Coronary artery (tissue), 2 donors: ENCODE data around the gene WDR3.

Experiments used
- DNase-seq: peaks from one replicate; pipeline ENCODE4 v3.0.0-alpha.2; 2017; ENCODE audit warnings: low spot score
- H3K27ac ChIP-seq, 2 donors: fragments of 200-600 bp; sonication (generic); one replicate each; pipeline ENCODE4 v1.5.1; 2016 to 2019
- H3K4me3 ChIP-seq: fragments of 200-600 bp; sonication (generic); 2 replicates; pipeline ENCODE4 v1.5.1; 2016; ENCODE audit warnings: mild to moderate bottlenecking, moderate library complexity
- CTCF ChIP-seq: fragments of 200-600 bp; sonication (generic); IDR thresholded peaks from one replicate; pipeline ENCODE4 v1.5.1; 2019; ENCODE audit warnings: antibody characterized with exemption

WDR3 gene

GRCh38 chr1:117933769-117934168 lies 4.2 kb downstream of the WDR3 start:
- no peak for DNase-seq
- Histone ChIP-seq H3K27ac (no peak overlapping the region), H3K4me3 (no peak overlapping the region)
- TF ChIP-seq CTCF: no peak

DNA sequence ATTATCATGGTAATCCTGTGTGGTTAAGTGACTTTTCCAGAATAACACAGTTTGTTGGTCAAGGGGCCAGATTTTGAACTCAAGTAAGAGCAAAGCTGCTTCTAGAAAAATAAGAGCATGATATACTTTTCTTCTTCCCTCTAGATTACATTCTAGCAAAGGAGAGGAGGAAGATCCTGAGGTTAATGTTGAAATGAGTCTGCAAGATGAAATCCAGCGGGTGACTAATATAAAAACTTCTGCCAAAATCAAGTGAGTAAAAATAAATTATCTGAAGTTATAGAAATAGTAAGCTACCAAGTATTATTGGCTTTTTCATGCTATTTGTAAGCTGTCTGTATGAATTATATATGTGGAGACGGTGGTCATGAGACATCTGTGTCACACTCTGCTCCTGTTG lies 12.8 kb downstream of the WDR3 start:
- no peak for DNase-seq
- Histone ChIP-seq H3K27ac (no peak overlapping the region), H3K4me3 (no peak overlapping the region)
- no peak for TF ChIP-seq CTCF

DNA sequence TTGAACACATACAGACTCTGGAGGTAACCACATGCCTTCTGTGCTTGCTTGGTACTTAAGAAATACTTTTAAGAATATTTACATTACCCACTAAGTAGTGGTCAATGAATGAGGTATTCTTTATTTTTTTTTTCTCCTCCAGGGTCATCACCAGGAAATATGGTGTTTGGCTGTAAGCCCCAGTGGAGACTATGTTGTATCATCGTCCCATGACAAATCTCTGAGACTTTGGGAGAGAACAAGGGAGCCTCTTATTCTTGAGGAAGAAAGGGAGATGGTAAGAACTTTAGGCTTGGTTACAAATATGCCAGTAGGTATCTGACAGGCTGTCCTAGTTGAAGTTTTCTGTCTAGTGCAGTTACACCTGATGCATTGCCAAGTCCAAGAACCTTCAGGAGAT lies 22.8 kb downstream of the WDR3 start:
- no peak for TF ChIP-seq CTCF
- Histone ChIP-seq H3K4me3 (no peak overlapping the region), H3K27ac (no peak overlapping the region)
- DNase-seq: no peak

DNA sequence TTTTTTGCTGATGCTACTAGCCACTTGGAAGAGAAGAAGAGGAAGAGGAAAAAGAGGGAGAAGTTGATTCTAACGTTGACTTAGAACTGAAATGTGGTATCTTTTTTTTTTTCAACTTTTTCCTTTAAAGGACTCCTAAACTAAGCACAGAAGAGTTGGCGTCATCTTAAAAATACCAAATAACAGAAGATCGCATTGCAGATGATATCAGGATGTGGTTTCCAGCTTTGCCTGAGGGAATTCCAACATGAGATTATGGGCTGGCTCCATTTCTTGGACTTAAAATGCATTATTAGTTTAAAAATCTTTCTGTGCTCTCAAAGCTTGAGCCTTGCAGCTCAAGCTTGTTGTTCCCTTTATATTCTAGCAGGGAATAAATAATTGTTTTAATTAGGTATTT lies 29.8 kb downstream of the WDR3 start:
- DNase-seq: no peak
- TF ChIP-seq CTCF: no peak
- no peak overlapping the region for H3K4me3 ChIP-seq
- H3K27ac ChIP-seq: no peak overlapping the region

DNA sequence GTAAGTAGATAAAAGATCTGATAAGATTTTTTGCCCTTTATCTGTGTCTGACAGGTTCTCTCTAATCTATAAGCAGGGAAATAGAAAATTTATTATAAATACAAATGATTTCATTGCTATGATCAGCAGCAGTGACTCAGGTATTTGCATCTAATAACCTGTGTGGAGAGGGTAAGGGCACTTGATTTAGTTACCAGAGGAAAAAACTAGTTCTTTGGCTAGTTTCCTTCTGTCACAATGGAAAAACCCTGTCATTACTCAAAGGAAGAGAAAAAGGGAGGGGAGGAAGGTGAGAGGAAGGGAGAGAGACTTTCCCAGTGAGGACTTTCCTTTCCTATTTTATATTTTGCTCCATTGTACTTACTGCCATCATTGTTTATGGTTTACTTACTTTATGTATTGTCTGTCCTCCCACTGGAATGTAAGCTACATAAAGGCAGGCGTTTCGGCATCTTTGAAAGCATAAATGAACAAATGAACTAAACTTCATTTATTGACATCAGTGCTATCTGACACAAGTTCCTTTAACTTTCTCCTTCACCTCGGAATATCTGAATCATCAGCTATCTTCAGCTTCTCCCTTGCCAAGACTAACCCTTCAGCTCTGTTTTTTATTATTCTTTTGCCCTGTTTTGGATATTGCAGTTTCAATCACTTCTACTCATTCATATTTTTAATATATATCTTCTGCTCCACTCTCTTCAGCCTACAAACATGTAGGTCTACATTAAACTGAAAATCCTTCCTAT lies 34.9 kb downstream of the WDR3 start:
- no peak for DNase-seq

GRCh38 chr1:117967477-117967876 lies 37.9 kb downstream of the WDR3 start:
- no peak overlapping the region for H3K27ac ChIP-seq

More for the DNA sequence above, 34.9 kb downstream of the WDR3 start:
- Histone ChIP-seq H3K27ac (no peak overlapping the region), H3K4me3 (no peak overlapping the region)
- no peak for TF ChIP-seq CTCF

More at GRCh38 chr1:117967477-117967876, 37.9 kb downstream of the WDR3 start:
- no peak for DNase-seq
- TF ChIP-seq CTCF: no peak
- H3K4me3 ChIP-seq: no peak overlapping the region
